ENCODE results near the gene CAV3.

DNA sequence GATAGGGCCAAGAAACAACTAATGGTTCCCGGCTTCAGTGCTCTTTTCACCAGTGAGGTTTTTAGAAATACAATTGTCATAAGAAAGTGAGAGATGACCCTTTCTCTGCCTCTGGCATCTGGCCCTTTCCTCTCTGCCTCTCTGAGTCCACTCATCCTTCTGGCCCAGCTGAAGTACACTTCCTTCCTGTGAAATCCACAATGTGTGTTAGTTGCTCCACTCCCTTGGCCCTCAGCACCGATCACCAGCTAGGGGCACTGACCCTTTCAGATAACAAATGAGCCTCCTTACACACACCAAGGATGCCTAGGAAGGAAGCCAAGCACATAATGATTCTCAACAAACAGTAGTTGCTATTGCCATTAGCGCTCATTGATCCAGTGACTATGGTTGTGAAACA is 2.9 kb upstream of the CAV3 start:
- TF ChIP-seq, protein P1, sequence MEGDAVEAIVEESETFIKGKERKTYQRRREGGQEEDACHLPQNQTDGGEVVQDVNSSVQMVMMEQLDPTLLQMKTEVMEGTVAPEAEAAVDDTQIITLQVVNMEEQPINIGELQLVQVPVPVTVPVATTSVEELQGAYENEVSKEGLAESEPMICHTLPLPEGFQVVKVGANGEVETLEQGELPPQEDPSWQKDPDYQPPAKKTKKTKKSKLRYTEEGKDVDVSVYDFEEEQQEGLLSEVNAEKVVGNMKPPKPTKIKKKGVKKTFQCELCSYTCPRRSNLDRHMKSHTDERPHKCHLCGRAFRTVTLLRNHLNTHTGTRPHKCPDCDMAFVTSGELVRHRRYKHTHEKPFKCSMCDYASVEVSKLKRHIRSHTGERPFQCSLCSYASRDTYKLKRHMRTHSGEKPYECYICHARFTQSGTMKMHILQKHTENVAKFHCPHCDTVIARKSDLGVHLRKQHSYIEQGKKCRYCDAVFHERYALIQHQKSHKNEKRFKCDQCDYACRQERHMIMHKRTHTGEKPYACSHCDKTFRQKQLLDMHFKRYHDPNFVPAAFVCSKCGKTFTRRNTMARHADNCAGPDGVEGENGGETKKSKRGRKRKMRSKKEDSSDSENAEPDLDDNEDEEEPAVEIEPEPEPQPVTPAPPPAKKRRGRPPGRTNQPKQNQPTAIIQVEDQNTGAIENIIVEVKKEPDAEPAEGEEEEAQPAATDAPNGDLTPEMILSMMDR (IDR thresholded peaks at IDR 0.05): no peak
- TF ChIP-seq POLR2A (IDR thresholded peaks at IDR 0.05) (no peak), EP300 (IDR thresholded peaks at IDR 0.05) (no peak), POLR2AphosphoS5 (IDR thresholded peaks at IDR 0.05) (no peak)
